Upper lobe of left lung (tissue), 4 donors: Measurements from ENCODE around the gene PTPN23.

Source experiments
- POLR2A ChIP-seq, 4 donors: fragments of 450-650 bp; IDR thresholded peaks; one replicate each; pipeline ENCODE4 v1.5.1; 2016 to 2017; ENCODE audit warnings: antibody characterized with exemption in 4 of 4, mild to moderate bottlenecking in 2 of 4
- TF ChIP-seq, protein P1 (sequence below), 6 experiments: fragments of 450-650 bp in 4 of 6; fragments of 200-600 bp in 2 of 6; sonication (generic) in 2 of 6; IDR thresholded peaks; one replicate each; pipeline ENCODE4 v1.5.1; 2016 to 2019; ENCODE audit warnings: antibody characterized with exemption in 6 of 6

DNA sequence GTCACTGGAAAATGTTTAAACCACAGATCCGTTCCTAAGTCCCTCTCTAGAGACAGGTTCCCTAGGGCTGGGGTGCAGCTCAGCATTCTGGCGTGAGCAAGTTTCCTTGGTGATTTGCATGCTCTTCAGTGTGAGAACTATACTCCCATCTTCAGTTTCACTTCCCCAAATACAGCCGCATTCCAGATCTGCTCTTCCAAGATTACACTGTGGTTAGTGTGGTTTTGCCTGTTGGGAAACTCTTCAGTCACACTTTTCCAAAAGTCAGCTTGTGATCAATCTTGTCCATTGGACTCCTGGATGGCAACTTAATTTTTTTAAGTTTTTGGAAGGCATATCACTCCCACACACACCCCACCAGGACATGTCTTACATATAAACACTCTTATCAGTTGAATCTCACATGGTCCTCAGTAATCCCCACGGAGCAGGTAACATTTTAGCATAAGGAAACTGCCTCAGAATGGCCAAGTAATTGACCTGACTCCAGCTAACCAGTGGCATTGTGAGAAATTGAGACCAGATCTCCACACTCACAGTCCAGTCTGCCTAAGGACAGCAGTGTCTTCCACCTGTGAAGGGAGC lies 33.5 kb upstream of the PTPN23 start:
- TF ChIP-seq, protein P1, sequence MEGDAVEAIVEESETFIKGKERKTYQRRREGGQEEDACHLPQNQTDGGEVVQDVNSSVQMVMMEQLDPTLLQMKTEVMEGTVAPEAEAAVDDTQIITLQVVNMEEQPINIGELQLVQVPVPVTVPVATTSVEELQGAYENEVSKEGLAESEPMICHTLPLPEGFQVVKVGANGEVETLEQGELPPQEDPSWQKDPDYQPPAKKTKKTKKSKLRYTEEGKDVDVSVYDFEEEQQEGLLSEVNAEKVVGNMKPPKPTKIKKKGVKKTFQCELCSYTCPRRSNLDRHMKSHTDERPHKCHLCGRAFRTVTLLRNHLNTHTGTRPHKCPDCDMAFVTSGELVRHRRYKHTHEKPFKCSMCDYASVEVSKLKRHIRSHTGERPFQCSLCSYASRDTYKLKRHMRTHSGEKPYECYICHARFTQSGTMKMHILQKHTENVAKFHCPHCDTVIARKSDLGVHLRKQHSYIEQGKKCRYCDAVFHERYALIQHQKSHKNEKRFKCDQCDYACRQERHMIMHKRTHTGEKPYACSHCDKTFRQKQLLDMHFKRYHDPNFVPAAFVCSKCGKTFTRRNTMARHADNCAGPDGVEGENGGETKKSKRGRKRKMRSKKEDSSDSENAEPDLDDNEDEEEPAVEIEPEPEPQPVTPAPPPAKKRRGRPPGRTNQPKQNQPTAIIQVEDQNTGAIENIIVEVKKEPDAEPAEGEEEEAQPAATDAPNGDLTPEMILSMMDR (IDR thresholded peaks at IDR 0.05): no peak
- TF ChIP-seq POLR2A (IDR thresholded peaks at IDR 0.05): no peak
